ENCODE results near the gene TTC21A.

DNA sequence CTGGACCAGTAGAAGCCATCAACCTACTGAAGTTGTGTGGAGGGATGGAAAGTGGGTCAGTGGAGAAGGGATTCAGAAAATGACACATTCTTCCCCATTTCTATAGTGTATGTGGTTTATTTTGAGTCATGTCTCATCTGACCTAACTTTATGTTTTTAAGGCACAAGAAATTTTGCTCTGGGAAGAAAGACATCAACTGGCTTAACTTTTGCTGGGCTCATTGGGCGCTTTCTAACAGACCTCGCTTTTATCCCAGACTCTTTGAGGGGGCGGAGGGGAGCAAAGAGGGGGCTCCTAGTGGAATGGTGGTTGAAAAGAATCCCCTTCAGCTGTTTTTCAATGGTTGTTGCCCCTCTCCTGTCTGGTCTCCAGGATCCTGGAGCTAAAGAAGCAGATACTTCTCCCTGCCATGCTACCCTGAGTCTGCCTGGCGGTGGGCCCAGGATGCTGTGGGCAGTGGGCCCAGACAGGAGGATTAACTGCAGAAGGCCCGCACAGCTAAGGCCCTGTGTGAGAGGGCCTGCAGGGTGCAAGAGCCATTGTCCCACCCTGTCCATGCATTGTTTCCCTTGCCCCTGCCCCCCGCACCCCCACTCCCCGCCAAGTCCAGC, 31.4 kb downstream of the TTC21A start:
- TF ChIP-seq, protein P1, sequence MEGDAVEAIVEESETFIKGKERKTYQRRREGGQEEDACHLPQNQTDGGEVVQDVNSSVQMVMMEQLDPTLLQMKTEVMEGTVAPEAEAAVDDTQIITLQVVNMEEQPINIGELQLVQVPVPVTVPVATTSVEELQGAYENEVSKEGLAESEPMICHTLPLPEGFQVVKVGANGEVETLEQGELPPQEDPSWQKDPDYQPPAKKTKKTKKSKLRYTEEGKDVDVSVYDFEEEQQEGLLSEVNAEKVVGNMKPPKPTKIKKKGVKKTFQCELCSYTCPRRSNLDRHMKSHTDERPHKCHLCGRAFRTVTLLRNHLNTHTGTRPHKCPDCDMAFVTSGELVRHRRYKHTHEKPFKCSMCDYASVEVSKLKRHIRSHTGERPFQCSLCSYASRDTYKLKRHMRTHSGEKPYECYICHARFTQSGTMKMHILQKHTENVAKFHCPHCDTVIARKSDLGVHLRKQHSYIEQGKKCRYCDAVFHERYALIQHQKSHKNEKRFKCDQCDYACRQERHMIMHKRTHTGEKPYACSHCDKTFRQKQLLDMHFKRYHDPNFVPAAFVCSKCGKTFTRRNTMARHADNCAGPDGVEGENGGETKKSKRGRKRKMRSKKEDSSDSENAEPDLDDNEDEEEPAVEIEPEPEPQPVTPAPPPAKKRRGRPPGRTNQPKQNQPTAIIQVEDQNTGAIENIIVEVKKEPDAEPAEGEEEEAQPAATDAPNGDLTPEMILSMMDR (IDR thresholded peaks at IDR 0.05), result no peak
- TF ChIP-seq POLR2A (IDR thresholded peaks at IDR 0.05), result no peak
